SKM-1 (cell line): ENCODE data around the gene TIMP4.

Experiments
- DNase-seq: peaks from one replicate; lab custom pipeline; 2025; ENCODE audit not compliant: unreplicated experiment; lab: John Stamatoyannopoulos, UW

The TIMP4 gene

GRCh38 chr3:12158387-12159226 lies at the start of gene TIMP4:
Gene TIMP4 (minus strand): TSS chr3:12158912. CDS start chr3:12158840, 72 bp downstream.
- DNase-seq = no peak

DNA sequence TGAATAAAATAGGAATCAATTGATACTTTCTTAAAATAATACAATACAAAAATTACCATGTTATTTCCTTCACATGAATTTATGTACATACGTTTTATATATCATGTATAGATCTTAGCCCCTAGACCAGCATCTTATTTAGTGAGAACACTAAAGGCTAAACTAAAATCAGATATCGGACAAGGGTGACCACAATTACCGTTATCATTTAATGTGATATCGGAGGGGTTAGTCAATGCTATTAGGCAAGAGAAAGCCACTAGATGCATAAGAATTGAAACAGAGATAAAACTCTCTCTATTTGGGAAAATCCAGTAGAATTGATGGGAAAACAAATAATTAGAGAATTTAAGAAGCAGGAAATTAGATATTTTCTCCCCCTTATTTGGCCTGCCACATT lies 46.5 kb upstream of the TIMP4 start:
- DNase-seq = no peak

DNA sequence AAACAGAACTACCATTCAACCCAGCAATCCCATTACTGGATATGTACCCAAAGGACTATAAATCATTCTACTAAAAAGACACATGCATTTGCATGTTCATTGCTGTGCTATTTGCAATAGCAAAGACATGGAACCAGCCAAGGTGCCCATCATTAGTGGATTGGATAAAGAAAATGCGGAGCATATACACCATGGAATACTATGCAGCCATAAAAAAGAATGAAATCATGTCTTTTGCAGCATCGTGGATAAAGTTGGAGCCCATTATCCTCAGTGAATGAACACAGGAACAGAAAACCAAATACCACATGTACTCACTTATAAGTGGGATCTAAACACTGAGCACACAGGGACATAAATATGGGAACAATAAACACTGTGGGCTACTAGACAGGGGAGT lies 43.1 kb upstream of the TIMP4 start:
- no peak for DNase-seq

- DNase-seq = no peak
These were observed 39.6 kb upstream of the TIMP4 start for GRCh38 chr3:12198301-12198700.

DNA sequence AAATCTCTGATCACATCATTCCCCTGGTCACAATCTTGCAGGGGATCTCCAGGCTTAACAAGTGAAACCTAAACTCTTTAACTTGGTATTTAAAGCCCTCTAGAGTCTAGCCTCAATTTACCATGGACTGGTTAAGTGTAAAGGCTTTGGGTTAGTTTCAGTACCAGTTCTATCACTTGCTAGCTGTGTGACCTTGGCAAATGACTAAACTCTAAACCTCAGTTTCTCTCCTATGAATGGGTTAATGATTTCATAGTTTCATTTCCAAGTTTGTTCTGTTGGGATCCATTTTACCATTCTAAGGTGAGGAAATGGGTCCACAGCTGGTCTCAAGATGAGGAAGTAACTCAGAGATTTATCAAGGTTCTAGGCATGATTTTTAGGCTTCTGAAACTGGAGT lies 38.8 kb upstream of the TIMP4 start:
- no peak for DNase-seq

DNA sequence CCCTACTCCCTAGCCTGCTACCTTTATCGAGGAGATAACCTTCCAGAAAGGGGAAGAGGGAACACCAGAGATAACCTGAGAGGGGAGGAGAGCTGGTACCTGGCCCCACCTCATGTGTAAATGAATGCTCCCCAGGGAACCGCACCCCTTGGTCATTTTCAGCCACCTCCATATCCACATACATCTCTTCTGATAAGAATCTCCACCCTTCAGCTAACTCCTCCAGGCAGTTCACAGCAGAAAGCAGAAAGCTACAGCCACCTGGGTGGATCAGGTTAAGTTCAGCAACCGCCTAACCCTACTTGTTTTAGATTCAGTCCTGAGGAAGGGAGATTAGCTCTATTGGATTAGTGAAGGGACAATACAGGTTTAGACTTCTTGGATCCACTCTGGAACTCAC lies 38.0 kb upstream of the TIMP4 start:
- DNase-seq = no peak

- no peak for DNase-seq
These were observed 36.5 kb upstream of the TIMP4 start for GRCh38 chr3:12195231-12195630.

DNA sequence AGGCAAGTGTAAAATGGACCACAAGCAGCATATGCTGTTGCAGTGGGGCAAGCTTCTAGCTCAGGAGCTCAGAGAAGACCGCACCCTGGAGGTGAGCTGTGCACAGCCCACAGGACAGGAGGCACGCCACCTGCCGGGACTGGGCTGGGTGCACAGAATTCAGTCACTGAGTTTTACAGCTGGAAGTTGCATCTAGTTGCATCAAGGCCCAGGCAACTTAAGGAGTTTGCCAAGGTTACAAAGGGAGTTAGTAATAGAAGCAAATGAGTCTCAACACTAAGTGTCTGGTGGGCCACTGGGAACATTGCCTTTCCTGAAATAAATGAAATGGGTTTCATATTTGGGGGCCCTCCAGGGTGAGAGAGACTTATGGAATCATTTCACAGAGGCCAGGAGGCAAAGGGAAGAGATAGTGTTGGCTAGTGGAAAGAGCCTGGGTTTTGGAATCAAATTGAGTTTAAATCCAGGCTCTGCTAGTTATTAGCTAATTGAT lies 36.0 kb upstream of the TIMP4 start:
- DNase-seq = no peak

GRCh38 chr3:12194209-12194608 lies 35.5 kb upstream of the TIMP4 start:
- DNase-seq = peak; percentile 67

- DNase-seq = peak; percentile 61
These were observed 34.9 kb upstream of the TIMP4 start for GRCh38 chr3:12193485-12194165.

DNA sequence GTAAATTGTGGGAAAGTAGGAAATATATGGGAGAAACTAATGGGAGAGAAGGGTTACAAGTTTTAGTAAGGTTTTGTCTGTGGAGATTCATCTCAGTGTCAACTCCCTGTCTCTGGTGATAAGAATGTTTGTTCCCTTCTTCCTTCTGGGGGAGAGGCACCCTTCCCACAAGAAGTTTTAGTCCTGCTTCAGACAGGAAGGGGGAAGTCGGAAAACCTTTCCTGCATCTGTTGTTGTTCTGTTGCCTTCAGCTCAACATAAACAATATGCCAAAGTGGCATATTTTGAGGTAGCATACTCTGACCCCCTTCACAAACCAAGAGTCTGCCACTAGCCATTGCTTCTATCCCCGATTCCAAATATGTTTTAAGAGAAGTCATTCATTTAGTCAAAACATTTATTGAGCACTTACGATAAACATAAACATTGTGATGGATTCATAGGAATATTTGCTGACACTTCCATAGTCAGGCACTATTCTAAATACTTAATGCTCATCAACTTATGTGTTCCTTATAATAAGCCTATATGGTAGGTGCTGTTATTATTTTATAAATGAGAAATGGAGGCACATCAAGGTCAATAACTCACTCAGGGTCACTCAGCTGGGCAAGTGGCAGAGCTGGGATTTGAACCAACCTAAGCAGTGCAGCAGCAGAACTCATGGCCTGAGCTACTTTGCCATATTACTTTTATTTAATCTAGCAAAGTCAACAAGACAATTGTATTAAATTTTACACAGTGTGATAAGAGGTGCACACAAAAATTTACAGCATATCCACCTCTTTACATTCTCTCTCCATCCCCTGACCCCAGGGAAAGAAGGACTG lies 34.2 kb upstream of the TIMP4 start:
- DNase-seq = no peak

- no peak for DNase-seq
These were observed 33.5 kb upstream of the TIMP4 start for GRCh38 chr3:12192173-12192572.

- DNase-seq = no peak
These were observed 32.8 kb upstream of the TIMP4 start for GRCh38 chr3:12191559-12191958.

- no peak for DNase-seq
These were observed 32.1 kb upstream of the TIMP4 start for GRCh38 chr3:12190832-12191231.

- no peak for DNase-seq
These were observed 31.6 kb upstream of the TIMP4 start for GRCh38 chr3:12190221-12190807.

DNA sequence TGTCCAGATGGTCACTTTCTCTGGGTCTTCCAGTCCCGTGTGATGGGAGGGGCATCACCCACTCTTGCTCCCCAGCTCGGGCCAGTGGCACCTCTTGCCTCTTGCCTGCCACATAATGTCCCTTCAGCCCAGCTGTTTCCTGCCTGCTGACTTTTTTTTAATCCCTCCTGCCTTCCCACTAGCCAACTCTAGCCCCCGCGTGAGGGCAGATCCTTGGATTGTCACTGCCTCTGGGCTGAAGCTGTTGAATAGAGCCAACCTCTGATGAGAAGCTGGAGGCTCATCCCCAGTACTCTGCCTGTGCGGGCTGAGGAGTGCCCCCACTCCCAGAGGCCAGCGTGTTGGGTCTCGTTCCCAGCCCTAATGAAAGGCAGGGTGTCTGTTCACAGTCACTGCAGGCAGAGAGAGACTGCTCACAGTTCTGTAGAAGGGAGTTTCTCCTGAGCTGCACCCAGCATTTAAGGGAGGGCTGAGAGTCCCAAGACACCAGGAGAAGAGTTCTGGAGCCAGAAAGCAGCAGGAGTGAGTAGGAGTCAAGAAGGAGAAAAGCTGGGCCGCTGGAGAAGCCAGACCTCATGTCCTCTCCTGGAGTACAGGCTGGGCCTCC lies 30.1 kb upstream of the TIMP4 start:
- no peak for DNase-seq

DNA sequence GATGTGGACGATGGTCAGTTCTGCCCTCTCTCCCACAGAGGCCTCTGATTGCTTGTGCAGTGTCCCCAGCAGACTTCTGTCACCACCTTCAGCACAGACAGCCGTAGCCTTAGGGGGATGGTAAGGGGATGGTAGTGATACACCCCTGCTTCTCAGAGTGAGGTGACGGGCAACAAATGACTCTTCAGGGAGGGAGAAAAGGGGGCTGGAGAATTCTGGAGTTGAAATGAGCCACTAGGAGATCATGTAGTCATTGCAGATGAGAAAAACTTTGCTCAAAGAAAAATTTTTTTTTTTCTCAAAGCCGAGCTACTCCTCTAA lies 29.6 kb upstream of the TIMP4 start:
- DNase-seq = no peak

DNA sequence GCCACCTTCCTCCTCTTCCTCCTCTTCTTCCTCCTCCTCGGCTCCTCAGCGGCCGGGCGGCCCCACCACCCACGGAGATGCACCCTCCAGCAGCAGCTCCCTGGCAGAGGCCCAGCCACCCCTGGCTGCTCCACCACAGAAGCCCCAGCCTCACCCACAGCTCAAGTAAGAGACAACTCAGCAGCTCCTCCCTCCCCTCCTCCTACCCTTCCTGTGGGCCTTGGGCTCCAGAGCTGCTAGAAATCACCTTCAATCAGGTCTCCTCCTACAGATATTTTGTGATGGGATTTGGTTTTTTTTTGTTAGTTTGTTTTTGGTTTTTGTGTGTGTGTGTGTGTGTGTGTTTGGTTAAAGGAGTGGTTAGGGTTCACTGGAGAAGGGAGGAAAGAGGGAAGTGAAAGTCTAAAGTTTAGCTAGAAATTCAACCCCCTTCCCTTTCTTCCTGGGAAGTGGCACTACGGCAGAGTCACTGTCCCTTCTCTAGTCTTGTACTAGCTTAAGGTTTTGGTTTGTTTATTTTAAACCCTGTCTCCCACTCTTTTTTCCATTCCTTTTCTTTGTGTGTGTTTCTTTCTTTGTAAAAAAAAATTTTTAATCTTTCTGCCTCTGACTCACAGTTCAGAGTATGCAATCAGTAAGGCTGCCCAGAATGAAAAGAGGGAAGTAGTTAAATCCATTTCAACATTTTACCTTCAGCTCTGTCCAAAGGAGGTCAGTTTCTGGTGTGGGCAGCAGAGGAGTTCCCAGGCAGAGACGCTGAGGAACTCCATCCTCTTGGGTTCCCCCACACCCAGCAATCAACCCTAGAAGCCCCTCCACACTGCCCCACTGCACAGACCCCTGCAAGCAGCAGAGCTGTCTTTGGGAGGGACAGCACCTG lies 29.0 kb upstream of the TIMP4 start:
- peak; percentile 87 for DNase-seq

- DNase-seq = no peak
These were observed 28.0 kb upstream of the TIMP4 start for GRCh38 chr3:12186515-12187286.
